ELF-1 (cell line): Measurements from ENCODE around the gene BRCA1.
"Not testable (repeated sequence)": the region's sequence is repeated elsewhere in the genome, so short reads cannot be mapped to it uniquely, and the experiment has no call there.

ENCODE experiments used
- DNase-seq: peaks from one replicate; pipeline ENCODE4 v3.0.0-alpha.2; 2016; ENCODE audit warnings: low read depth, low spot score

BRCA1 gene

GRCh38 chr17:43134774-43135453 is 9.8 kb upstream of the BRCA1 start:
- DNase-seq = no peak

GRCh38 chr17:43133439-43133838 is 8.3 kb upstream of the BRCA1 start:
- not testable (repeated sequence) for DNase-seq

- DNase-seq = no peak
Measured at GRCh38 chr17:43132117-43132516, 7.0 kb upstream of the BRCA1 start.

- no peak for DNase-seq
Measured at GRCh38 chr17:43129671-43130010, 4.5 kb upstream of the BRCA1 start.

- DNase-seq = not testable (repeated sequence)
Measured at GRCh38 chr17:43127333-43127876, 2.2 kb upstream of the BRCA1 start.

- peak; percentile 19 for DNase-seq
Measured at GRCh38 chr17:43126911-43127290, 1.7 kb upstream of the BRCA1 start.

- peak; percentile 87 for DNase-seq
Measured at GRCh38 chr17:43125967-43126910, 1.1 kb upstream of the BRCA1 start.

GRCh38 chr17:43118679-43119615 is 6.2 kb downstream of the BRCA1 start:
- DNase-seq = no peak

- no peak for DNase-seq
Measured at GRCh38 chr17:43114151-43114552, 11.0 kb downstream of the BRCA1 start.

- DNase-seq = no peak
Measured at GRCh38 chr17:43106552-43106951, 18.6 kb downstream of the BRCA1 start.

- no peak for DNase-seq
Measured at GRCh38 chr17:43105146-43105545, 20.0 kb downstream of the BRCA1 start.

- no peak for DNase-seq
Measured at GRCh38 chr17:43104665-43105064, 20.5 kb downstream of the BRCA1 start.

GRCh38 chr17:43095364-43095763 is 29.8 kb downstream of the BRCA1 start:
- not testable (repeated sequence) for DNase-seq

GRCh38 chr17:43094129-43094835 is 30.9 kb downstream of the BRCA1 start:
- no peak for DNase-seq

- DNase-seq = no peak
Measured at GRCh38 chr17:43092901-43093300, 32.3 kb downstream of the BRCA1 start.

GRCh38 chr17:43090022-43090421 is 35.1 kb downstream of the BRCA1 start:
- DNase-seq = no peak

- no peak for DNase-seq
Measured at GRCh38 chr17:43085474-43085873, 39.7 kb downstream of the BRCA1 start.

GRCh38 chr17:43079641-43080302 is 45.4 kb downstream of the BRCA1 start:
- no peak for DNase-seq

GRCh38 chr17:43074869-43075268 is 50.3 kb downstream of the BRCA1 start:
- DNase-seq = no peak

GRCh38 chr17:43070872-43071271 is 54.3 kb downstream of the BRCA1 start:
- no peak for DNase-seq
